ENCODE measurements around the gene GTF2A1L. TPM values are rescaled to one million over a fixed set of nuclear protein-coding genes. Genes with fewer than 3 reads are reported as not detected.
"Not testable (repeated sequence)": the region's sequence is repeated elsewhere in the genome, so short reads cannot be mapped to it uniquely, and the experiment has no call there.

Gene GTF2A1L
- total RNA-seq, 2 donors from 2014 or later: not detected

GRCh38 chr2:48694149-48694548 lies 76.5 kb downstream of the GTF2A1L start:
- Mint-ChIP-seq H3K27ac (no peak overlapping the region), H3K27me3 (peaks cover 4 to 22% of the 10 kb centered on the region in 2 donors), H3K4me1 (ENCODE audit: low read depth in 2 of 2) (no peaks in the 10 kb centered on the region), H3K36me3 (no peaks in the 10 kb centered on the region), H3K4me3 (no peak overlapping the region), H3K9me3 (peaks cover 8% of the 10 kb centered on the region)
- no peak for DNase-seq (ENCODE audit: low spot score)
- ATAC-seq: no peak

GRCh38 chr2:48695991-48696390 lies 78.3 kb downstream of the GTF2A1L start:
- Mint-ChIP-seq H3K9me3 (peaks cover 8% of the 10 kb centered on the region), H3K36me3 (no peaks in the 10 kb centered on the region), H3K4me1 (ENCODE audit: low read depth in 2 of 2) (no peaks in the 10 kb centered on the region), H3K4me3 (no peak overlapping the region), H3K27ac (no peak overlapping the region), H3K27me3 (peaks cover 4 to 22% of the 10 kb centered on the region in 2 donors)
- DNase-seq (ENCODE audit: low spot score) (no peak), ATAC-seq (no peak)

GRCh38 chr2:48696881-48697280 lies 79.2 kb downstream of the GTF2A1L start:
- peaks cover 4 to 22% of the 10 kb centered on the region in 2 donors for H3K27me3 Mint-ChIP-seq
- DNase-seq (ENCODE audit: low spot score) (no peak), ATAC-seq (no peak)
- no peak overlapping the region for H3K4me3 Mint-ChIP-seq
- H3K9me3 Mint-ChIP-seq: peaks cover 8% of the 10 kb centered on the region
- no peaks in the 10 kb centered on the region for H3K36me3 Mint-ChIP-seq
- H3K4me1 Mint-ChIP-seq (ENCODE audit: low read depth in 2 of 2): no peaks in the 10 kb centered on the region
- H3K27ac Mint-ChIP-seq: no peak overlapping the region

- ATAC-seq (no peak), DNase-seq (ENCODE audit: low spot score) (no peak)
- no peaks in the 10 kb centered on the region for H3K36me3 Mint-ChIP-seq
- H3K27me3 Mint-ChIP-seq: peaks cover 4 to 6% of the 10 kb centered on the region in 2 donors
- H3K4me3 Mint-ChIP-seq: no peak overlapping the region
- H3K27ac Mint-ChIP-seq: no peak overlapping the region
- H3K9me3 Mint-ChIP-seq: peaks cover 3% of the 10 kb centered on the region
- no peaks in the 10 kb centered on the region for H3K4me1 Mint-ChIP-seq (ENCODE audit: low read depth in 2 of 2)
These were observed 81.8 kb downstream of the GTF2A1L start for GRCh38 chr2:48699348-48699930.

- not testable (repeated sequence) for H3K36me3 Mint-ChIP-seq; DNase-seq (ENCODE audit: low spot score); H3K27ac Mint-ChIP-seq; H3K27me3 Mint-ChIP-seq; H3K9me3 Mint-ChIP-seq; ATAC-seq; H3K4me3 Mint-ChIP-seq; H3K4me1 Mint-ChIP-seq (ENCODE audit: low read depth in 2 of 2)
These were observed 86.0 kb downstream of the GTF2A1L start for GRCh38 chr2:48703621-48704020.

GRCh38 chr2:48707466-48707865 lies 89.8 kb downstream of the GTF2A1L start:
- no peaks in the 10 kb centered on the region for H3K4me1 Mint-ChIP-seq (ENCODE audit: low read depth in 2 of 2)
- H3K27me3 Mint-ChIP-seq: peaks cover 6 to 32% of the 10 kb centered on the region in 2 donors
- DNase-seq (ENCODE audit: low spot score) (no peak), ATAC-seq (no peak)
- peaks cover 9% of the 10 kb centered on the region for H3K9me3 Mint-ChIP-seq
- H3K36me3 Mint-ChIP-seq: peaks cover 4% of the 10 kb centered on the region
- no peak overlapping the region for H3K4me3 Mint-ChIP-seq
- H3K27ac Mint-ChIP-seq: no peak overlapping the region

- DNase-seq (ENCODE audit: low spot score) (no peak), ATAC-seq (no peak)
- Mint-ChIP-seq H3K36me3 (peaks cover 4% of the 10 kb centered on the region), H3K27me3 (peaks cover 6 to 32% of the 10 kb centered on the region in 2 donors), H3K27ac (no peak overlapping the region), H3K9me3 (peaks cover 9% of the 10 kb centered on the region), H3K4me3 (no peak overlapping the region), H3K4me1 (ENCODE audit: low read depth in 2 of 2) (no peaks in the 10 kb centered on the region)
These were observed 91.7 kb downstream of the GTF2A1L start for GRCh38 chr2:48709096-48710034.

GRCh38 chr2:48711343-48711742 lies 93.7 kb downstream of the GTF2A1L start:
- Mint-ChIP-seq H3K27ac (no peak overlapping the region), H3K36me3 (no peaks in the 10 kb centered on the region), H3K27me3 (peaks cover 6 to 24% of the 10 kb centered on the region in 2 donors), H3K4me3 (no peak overlapping the region), H3K9me3 (peaks cover 5% of the 10 kb centered on the region), H3K4me1 (ENCODE audit: low read depth in 2 of 2) (no peaks in the 10 kb centered on the region)
- DNase-seq (ENCODE audit: low spot score) (no peak), ATAC-seq (no peak)

GRCh38 chr2:48712151-48712550 lies 94.5 kb downstream of the GTF2A1L start:
- no peak for DNase-seq (ENCODE audit: low spot score)
- Mint-ChIP-seq H3K27me3 (peaks cover 9 to 31% of the 10 kb centered on the region in 2 donors), H3K9me3 (peaks cover 3% of the 10 kb centered on the region), H3K4me3 (no peak overlapping the region), H3K27ac (no peak overlapping the region), H3K4me1 (ENCODE audit: low read depth in 2 of 2) (no peaks in the 10 kb centered on the region), H3K36me3 (no peaks in the 10 kb centered on the region)
- ATAC-seq: no peak

GRCh38 chr2:48713647-48714046 lies 96.0 kb downstream of the GTF2A1L start:
- peaks cover 9 to 32% of the 10 kb centered on the region in 2 donors for H3K27me3 Mint-ChIP-seq
- DNase-seq (ENCODE audit: low spot score) (no peak), ATAC-seq (no peak)
- H3K27ac Mint-ChIP-seq: no peak overlapping the region
- H3K36me3 Mint-ChIP-seq: no peaks in the 10 kb centered on the region
- no peaks in the 10 kb centered on the region for H3K4me1 Mint-ChIP-seq (ENCODE audit: low read depth in 2 of 2)
- no peak overlapping the region for H3K4me3 Mint-ChIP-seq
- peaks cover 3% of the 10 kb centered on the region for H3K9me3 Mint-ChIP-seq

- Mint-ChIP-seq H3K36me3 (no peaks in the 10 kb centered on the region), H3K4me1 (ENCODE audit: low read depth in 2 of 2) (no peaks in the 10 kb centered on the region), H3K9me3 (peaks cover 3% of the 10 kb centered on the region), H3K4me3 (no peak overlapping the region), H3K27me3 (peaks cover 9 to 32% of the 10 kb centered on the region in 2 donors), H3K27ac (no peak overlapping the region)
- DNase-seq (ENCODE audit: low spot score): no peak
- no peak for ATAC-seq
These were observed 96.6 kb downstream of the GTF2A1L start for GRCh38 chr2:48714245-48714644.

- Mint-ChIP-seq H3K27me3 (peaks cover 9 to 30% of the 10 kb centered on the region in 2 donors), H3K27ac (no peak overlapping the region), H3K9me3 (peaks cover 3% of the 10 kb centered on the region), H3K4me1 (ENCODE audit: low read depth in 2 of 2) (no peaks in the 10 kb centered on the region), H3K4me3 (no peak overlapping the region), H3K36me3 (no peaks in the 10 kb centered on the region)
- DNase-seq (ENCODE audit: low spot score) (no peak), ATAC-seq (no peak)
These were observed 97.6 kb downstream of the GTF2A1L start for GRCh38 chr2:48715042-48715899.

- no peak overlapping the region for H3K4me3 Mint-ChIP-seq
- ATAC-seq (no peak), DNase-seq (ENCODE audit: low spot score) (no peak)
- no peaks in the 10 kb centered on the region for H3K36me3 Mint-ChIP-seq
- no peak overlapping the region for H3K27ac Mint-ChIP-seq
- no peaks in the 10 kb centered on the region for H3K4me1 Mint-ChIP-seq (ENCODE audit: low read depth in 2 of 2)
- H3K9me3 Mint-ChIP-seq: peaks cover 5% of the 10 kb centered on the region
- H3K27me3 Mint-ChIP-seq: peaks cover 9 to 30% of the 10 kb centered on the region in 2 donors
These were observed 98.3 kb downstream of the GTF2A1L start for GRCh38 chr2:48715956-48716355.
